K562 (cell line): ENCODE results near the gene AMELX. TPM values are rescaled to one million over a fixed set of nuclear protein-coding genes. Genes with fewer than 3 reads are reported as not detected.

ENCODE experiments used
- HCFC1 ChIP-seq: IDR thresholded peaks from 2 replicates; pipeline ENCODE4 v1.6.1; 2012; ENCODE audit warnings: low read depth, low read length, improper control_type of control experiment
- HDAC3 ChIP-seq: fragments of 450-650 bp; IDR thresholded peaks from 2 replicates; pipeline ENCODE4 v1.6.1; 2018; ENCODE audit warnings: borderline replicate concordance, mild to moderate bottlenecking, moderate library complexity; ENCODE audit not compliant: partially characterized antibody
- POLR3A ChIP-seq: IDR thresholded peaks from 2 replicates; pipeline ENCODE4 v1.6.1; 2011; ENCODE audit warnings: borderline replicate concordance, mild to moderate bottlenecking, moderate library complexity; ENCODE audit not compliant: insufficient read length, insufficient read depth; ENCODE audit errors: extremely low read depth
- RNF2 ChIP-seq: sonication (generic); IDR thresholded peaks from 2 replicates; pipeline ENCODE4 v1.6.1; 2016
- SMARCB1 ChIP-seq: IDR thresholded peaks from 2 replicates; pipeline ENCODE4 v1.6.1; 2011; ENCODE audit warnings: improper control_type of control experiment, low read depth; ENCODE audit not compliant: insufficient read length
- SMARCC2 ChIP-seq: fragments of 450-650 bp; IDR thresholded peaks from 2 replicates; pipeline ENCODE4 v1.6.1; 2017; ENCODE audit warnings: antibody characterized with exemption, moderate library complexity, mild to moderate bottlenecking, low read depth
- TAF7 ChIP-seq: fragments of 450-650 bp; IDR thresholded peaks from 2 replicates; pipeline ENCODE4 v1.6.1; 2016; ENCODE audit warnings: missing genetic modification characterization, missing compliant biosample characterization
- ZKSCAN1 ChIP-seq: fragments of 150-350 bp; IDR thresholded peaks from 2 replicates; pipeline ENCODE4 v1.6.1; 2016; ENCODE audit warnings: low read depth, low read length
- ZNF764 ChIP-seq: fragments of 250-450 bp; sonication (Bioruptor Pico); IDR thresholded peaks from 2 replicates; pipeline ENCODE4 v1.4.0; 2020; ENCODE audit warnings: low read depth, mild to moderate bottlenecking, moderate library complexity
- polyA plus RNA-seq, 8 experiments: library from polyadenylated mRNA; depleted of rRNA in 4 of 8; stranded (reverse) in 5 of 8; unstranded in 3 of 8; fragments of >200 nt; fragmentation: Nextera tagmentation in 2 of 8; fragmentation: Illumina TruSeq in 1 of 8; extraction: Ambion mirVana in 2 of 8; extraction: Trizol in 1 of 8; gene quantifications; 2 replicates each; pipeline versions ENCODE4 v1.2.1 to v1.2.3, GENCODE V29; 2011 to 2014; ENCODE audit warnings: inconsistent platforms in 1 of 8, missing spikeins in 1 of 8
- total RNA-seq, 7 experiments: library from RNA; depleted of rRNA in 6 of 7; stranded (reverse); fragments of >200 nt in 6 of 7; fragmentation: Illumina TruSeq in 2 of 7; extraction: Trizol in 2 of 7; gene quantifications; 2 replicates each; pipeline versions ENCODE4 v1.2.1 to v1.2.3, GENCODE V29; 2011 to 2021; ENCODE audit warnings: low replicate concordance in 1 of 7
- TF ChIP-seq, protein P1 (sequence below): fragments of 450-650 bp; formaldehyde crosslinking; conservative IDR thresholded peaks from 2 replicates; pipeline ENCODE4 v1.4.0; 2022; ENCODE audit warnings: mild to moderate bottlenecking, missing genetic modification characterization
- TF ChIP-seq, protein P2 (sequence below): fragments of 150-350 bp; IDR thresholded peaks from 2 replicates; pipeline ENCODE4 v1.6.1; 2014; ENCODE audit warnings: low read depth, mild to moderate bottlenecking, low read length, borderline replicate concordance
- TF ChIP-seq, protein P3 (sequence below): sonication (generic); formaldehyde crosslinking; IDR thresholded peaks from 2 replicates; pipeline ENCODE4 v1.5.0; 2020; ENCODE audit warnings: missing genetic modification reagents
- TF ChIP-seq, protein P4 (sequence below), 2 experiments: fragments of 450-650 bp; formaldehyde crosslinking in 1 of 2; IDR thresholded peaks; 2 replicates each; pipeline versions ENCODE4 v1.4.0 to v1.6.1; 2014 to 2020; ENCODE audit warnings: mild to moderate bottlenecking in 2 of 2, borderline replicate concordance in 1 of 2, low read depth in 1 of 2

The AMELX gene
- total and polyA plus RNA-seq, 9 of the 15 experiments (the other 6 are each of a cell fraction or from before 2014, with no cell fraction given) = 0.22 TPM; not detected in 8

DNA sequence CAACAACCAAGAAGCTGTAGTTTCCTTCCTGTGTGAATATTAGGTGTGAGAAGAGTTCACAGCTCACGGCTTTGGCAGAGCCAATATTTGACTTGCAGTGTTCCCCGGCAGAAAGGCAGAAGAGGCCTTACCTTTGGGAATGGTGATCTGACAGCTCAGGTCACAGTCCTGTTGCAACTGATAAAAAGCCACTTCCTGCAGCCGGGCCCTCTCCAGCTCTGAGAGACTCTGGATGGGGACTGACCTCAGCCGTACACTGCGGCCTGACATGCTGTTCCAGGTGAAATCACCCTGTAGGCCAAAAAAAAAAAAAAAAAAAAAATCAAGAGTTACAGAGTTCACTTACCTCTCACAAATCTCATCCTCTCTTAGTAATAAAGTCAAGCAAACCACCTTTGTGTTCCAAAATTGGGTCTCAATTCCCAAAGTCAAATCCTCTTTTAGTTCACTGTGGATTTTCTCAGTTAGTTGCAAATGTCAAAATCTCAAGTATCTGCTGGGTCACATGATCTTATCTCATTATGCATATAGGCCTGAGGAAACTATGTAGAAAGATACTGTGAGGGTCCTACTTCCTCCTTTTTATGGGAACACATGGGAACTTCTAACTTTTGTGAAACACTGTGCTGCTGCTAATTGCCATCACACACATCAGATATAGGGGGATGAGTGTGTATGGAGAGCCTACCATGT is 38.6 kb upstream of the AMELX start (continued):
- TF ChIP-seq, protein P1, sequence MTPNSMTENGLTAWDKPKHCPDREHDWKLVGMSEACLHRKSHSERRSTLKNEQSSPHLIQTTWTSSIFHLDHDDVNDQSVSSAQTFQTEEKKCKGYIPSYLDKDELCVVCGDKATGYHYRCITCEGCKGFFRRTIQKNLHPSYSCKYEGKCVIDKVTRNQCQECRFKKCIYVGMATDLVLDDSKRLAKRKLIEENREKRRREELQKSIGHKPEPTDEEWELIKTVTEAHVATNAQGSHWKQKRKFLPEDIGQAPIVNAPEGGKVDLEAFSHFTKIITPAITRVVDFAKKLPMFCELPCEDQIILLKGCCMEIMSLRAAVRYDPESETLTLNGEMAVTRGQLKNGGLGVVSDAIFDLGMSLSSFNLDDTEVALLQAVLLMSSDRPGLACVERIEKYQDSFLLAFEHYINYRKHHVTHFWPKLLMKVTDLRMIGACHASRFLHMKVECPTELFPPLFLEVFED (CRISPR knock-in tag) = no peak
- TF ChIP-seq SMARCB1 = no peak
- TF ChIP-seq HDAC3 = no peak
- TF ChIP-seq, protein P2, sequence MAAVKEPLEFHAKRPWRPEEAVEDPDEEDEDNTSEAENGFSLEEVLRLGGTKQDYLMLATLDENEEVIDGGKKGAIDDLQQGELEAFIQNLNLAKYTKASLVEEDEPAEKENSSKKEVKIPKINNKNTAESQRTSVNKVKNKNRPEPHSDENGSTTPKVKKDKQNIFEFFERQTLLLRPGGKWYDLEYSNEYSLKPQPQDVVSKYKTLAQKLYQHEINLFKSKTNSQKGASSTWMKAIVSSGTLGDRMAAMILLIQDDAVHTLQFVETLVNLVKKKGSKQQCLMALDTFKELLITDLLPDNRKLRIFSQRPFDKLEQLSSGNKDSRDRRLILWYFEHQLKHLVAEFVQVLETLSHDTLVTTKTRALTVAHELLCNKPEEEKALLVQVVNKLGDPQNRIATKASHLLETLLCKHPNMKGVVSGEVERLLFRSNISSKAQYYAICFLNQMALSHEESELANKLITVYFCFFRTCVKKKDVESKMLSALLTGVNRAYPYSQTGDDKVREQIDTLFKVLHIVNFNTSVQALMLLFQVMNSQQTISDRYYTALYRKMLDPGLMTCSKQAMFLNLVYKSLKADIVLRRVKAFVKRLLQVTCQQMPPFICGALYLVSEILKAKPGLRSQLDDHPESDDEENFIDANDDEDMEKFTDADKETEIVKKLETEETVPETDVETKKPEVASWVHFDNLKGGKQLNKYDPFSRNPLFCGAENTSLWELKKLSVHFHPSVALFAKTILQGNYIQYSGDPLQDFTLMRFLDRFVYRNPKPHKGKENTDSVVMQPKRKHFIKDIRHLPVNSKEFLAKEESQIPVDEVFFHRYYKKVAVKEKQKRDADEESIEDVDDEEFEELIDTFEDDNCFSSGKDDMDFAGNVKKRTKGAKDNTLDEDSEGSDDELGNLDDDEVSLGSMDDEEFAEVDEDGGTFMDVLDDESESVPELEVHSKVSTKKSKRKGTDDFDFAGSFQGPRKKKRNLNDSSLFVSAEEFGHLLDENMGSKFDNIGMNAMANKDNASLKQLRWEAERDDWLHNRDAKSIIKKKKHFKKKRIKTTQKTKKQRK = no peak
- TF ChIP-seq SMARCC2 = peak; percentile 64; the same call in 1 of the 2 replicates
- TF ChIP-seq HCFC1 = no peak
- no peak for TF ChIP-seq ZKSCAN1
- no peak for TF ChIP-seq POLR3A
- TF ChIP-seq, protein P3, sequence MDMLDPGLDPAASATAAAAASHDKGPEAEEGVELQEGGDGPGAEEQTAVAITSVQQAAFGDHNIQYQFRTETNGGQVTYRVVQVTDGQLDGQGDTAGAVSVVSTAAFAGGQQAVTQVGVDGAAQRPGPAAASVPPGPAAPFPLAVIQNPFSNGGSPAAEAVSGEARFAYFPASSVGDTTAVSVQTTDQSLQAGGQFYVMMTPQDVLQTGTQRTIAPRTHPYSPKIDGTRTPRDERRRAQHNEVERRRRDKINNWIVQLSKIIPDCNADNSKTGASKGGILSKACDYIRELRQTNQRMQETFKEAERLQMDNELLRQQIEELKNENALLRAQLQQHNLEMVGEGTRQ (CRISPR knock-in tag) = peak; percentile 52; the same call in 1 of the 2 replicates
- no peak for TF ChIP-seq TAF7 (tag)
- TF ChIP-seq RNF2 = peak; percentile 49
- TF ChIP-seq, protein P4, sequence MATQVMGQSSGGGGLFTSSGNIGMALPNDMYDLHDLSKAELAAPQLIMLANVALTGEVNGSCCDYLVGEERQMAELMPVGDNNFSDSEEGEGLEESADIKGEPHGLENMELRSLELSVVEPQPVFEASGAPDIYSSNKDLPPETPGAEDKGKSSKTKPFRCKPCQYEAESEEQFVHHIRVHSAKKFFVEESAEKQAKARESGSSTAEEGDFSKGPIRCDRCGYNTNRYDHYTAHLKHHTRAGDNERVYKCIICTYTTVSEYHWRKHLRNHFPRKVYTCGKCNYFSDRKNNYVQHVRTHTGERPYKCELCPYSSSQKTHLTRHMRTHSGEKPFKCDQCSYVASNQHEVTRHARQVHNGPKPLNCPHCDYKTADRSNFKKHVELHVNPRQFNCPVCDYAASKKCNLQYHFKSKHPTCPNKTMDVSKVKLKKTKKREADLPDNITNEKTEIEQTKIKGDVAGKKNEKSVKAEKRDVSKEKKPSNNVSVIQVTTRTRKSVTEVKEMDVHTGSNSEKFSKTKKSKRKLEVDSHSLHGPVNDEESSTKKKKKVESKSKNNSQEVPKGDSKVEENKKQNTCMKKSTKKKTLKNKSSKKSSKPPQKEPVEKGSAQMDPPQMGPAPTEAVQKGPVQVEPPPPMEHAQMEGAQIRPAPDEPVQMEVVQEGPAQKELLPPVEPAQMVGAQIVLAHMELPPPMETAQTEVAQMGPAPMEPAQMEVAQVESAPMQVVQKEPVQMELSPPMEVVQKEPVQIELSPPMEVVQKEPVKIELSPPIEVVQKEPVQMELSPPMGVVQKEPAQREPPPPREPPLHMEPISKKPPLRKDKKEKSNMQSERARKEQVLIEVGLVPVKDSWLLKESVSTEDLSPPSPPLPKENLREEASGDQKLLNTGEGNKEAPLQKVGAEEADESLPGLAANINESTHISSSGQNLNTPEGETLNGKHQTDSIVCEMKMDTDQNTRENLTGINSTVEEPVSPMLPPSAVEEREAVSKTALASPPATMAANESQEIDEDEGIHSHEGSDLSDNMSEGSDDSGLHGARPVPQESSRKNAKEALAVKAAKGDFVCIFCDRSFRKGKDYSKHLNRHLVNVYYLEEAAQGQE (IDR thresholded peaks at IDR 0.05; ENCODE audit: borderline replicate concordance) = no peak
- TF ChIP-seq, protein P4 (CRISPR knock-in tag; IDR thresholded peaks at IDR 0.05; ENCODE audit: low read depth) = no peak
- TF ChIP-seq ZNF764 = no peak
